B cell (primary cell): ENCODE results near the gene CERT1.
A peak's percentile ranks its signal among the peaks of the same experiment; 100 is the strongest.

Experiments used
- EZH2 ChIP-seq: IDR thresholded peaks from 2 replicates; pipeline ENCODE4 v1.6.1; 2012; ENCODE audit warnings: borderline replicate concordance, low read depth, mild to moderate bottlenecking, moderate library complexity, low read length; ENCODE audit not compliant: insufficient read depth, poor library complexity, severe bottlenecking
- TF ChIP-seq, protein P1 (sequence below): fragments of 200-600 bp; IDR thresholded peaks from one replicate; pipeline ENCODE4 v1.8.0; 2022; ENCODE audit warnings: antibody characterized with exemption, mild to moderate bottlenecking

DNA sequence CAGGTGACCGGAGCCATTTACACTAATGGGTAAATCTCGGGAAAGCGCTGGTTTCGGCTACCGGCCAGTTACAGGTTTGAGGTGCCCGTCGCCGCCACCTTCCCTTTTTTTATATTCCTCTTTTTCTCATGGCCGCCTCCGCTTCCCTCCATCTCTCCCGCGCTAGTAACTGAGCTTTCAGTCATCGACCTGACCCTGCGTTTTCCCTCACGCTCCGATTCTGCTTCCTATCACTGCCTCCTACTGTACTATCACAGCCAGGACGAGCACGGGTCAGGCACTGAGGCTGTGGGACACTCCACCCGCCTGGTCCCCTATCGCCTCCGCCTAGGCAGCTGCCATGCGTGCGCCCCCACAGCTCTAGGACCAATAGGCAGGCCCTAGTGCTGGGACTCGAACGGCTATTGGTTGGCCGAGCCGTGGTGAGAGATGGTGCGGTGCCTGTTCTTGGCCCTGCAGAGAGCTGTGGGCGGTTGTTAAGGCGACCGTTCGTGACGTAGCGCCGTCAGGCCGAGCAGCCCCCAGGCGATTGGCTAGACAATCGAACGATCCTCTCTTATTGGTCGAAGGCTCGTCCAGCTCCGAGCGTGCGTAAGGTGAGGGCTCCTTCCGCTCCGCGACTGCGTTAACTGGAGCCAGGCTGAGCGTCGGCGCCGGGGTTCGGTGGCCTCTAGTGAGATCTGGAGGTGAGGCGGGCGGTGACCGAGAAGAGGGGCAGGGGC, 174.7 kb downstream of the CERT1 start, which contains the start of gene HMGCR:
- TF ChIP-seq, protein P1, sequence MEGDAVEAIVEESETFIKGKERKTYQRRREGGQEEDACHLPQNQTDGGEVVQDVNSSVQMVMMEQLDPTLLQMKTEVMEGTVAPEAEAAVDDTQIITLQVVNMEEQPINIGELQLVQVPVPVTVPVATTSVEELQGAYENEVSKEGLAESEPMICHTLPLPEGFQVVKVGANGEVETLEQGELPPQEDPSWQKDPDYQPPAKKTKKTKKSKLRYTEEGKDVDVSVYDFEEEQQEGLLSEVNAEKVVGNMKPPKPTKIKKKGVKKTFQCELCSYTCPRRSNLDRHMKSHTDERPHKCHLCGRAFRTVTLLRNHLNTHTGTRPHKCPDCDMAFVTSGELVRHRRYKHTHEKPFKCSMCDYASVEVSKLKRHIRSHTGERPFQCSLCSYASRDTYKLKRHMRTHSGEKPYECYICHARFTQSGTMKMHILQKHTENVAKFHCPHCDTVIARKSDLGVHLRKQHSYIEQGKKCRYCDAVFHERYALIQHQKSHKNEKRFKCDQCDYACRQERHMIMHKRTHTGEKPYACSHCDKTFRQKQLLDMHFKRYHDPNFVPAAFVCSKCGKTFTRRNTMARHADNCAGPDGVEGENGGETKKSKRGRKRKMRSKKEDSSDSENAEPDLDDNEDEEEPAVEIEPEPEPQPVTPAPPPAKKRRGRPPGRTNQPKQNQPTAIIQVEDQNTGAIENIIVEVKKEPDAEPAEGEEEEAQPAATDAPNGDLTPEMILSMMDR, result peak; percentile 9
- TF ChIP-seq EZH2, result no peak
